Endothelial cell of umbilical vein (primary cell): ENCODE measurements around the gene KIAA1217. TPM values are rescaled to one million over a fixed set of nuclear protein-coding genes. Genes with fewer than 3 reads are reported as not detected.

Experiments
- BruUV-seq: library from RNA; stranded (reverse); fragments of 400-500 nt; replicated peaks from 2 replicates; lab custom pipeline; 2021; lab: Mats Ljungman, UMichigan
- CTCF ChIA-PET: fragments of 300-600, 350-600 bp; sonication (Branson Sonifier 250); formaldehyde crosslinking; loops from one replicate; lab custom pipeline; 2021; ENCODE audit warnings: antibody characterized with exemption, inconsistent platforms; lab: Charles Lee
- POLR2A ChIA-PET: fragments of 300-600, 350-600 bp; sonication (Branson Sonifier 250); formaldehyde crosslinking; loops from one replicate; lab custom pipeline; 2021; ENCODE audit warnings: antibody characterized with exemption, inconsistent platforms; lab: Charles Lee
- DNase-seq: peaks from one replicate; pipeline ENCODE4 v3.0.0-alpha.2; 2011; ENCODE audit warnings: low read depth, low spot score
- FAIRE-seq: peaks from 2 replicates; lab custom pipeline; 2011; peaks lifted over from hg19 to GRCh38; lab: Jason Lieb, UNC
- H2AFZ ChIP-seq: 2 replicates; pipeline ENCODE4 v1.6.0; 2012; ENCODE audit warnings: low read depth, low read length, control low read depth, inconsistent platforms
- H3K27ac ChIP-seq: 2 replicates; pipeline ENCODE4 v1.5.1; 2011; ENCODE audit warnings: low read depth, mild to moderate bottlenecking, control low read depth, low read length, moderate library complexity; ENCODE audit not compliant: insufficient read depth
- H3K27me3 ChIP-seq, 2 experiments: 2 replicates each; pipeline versions ENCODE4 v1.6.0 to v1.6.1; 2011; ENCODE audit warnings: low read length in 2 of 2, mixed read lengths in 1 of 2; ENCODE audit not compliant: control insufficient read depth in 2 of 2, insufficient read depth in 2 of 2
- H3K36me3 ChIP-seq, 2 experiments: 2 replicates in 1 of 2; 3 replicates in 1 of 2; pipeline ENCODE4 v1.5.1; 2011; ENCODE audit warnings: low read length in 2 of 2, mild to moderate bottlenecking in 1 of 2, moderate library complexity in 1 of 2; ENCODE audit not compliant: control insufficient read depth in 2 of 2, insufficient read depth in 2 of 2; ENCODE audit errors: extremely low read depth in 1 of 2
- H3K4me1 ChIP-seq: 3 replicates; pipeline ENCODE4 v1.5.1; 2011; ENCODE audit warnings: mild to moderate bottlenecking, low read length; ENCODE audit not compliant: control insufficient read depth, insufficient read depth; ENCODE audit errors: extremely low read depth
- H3K4me2 ChIP-seq: 2 replicates; pipeline ENCODE4 v1.6.1; 2011; ENCODE audit warnings: low read length, control low read depth, mixed read lengths; ENCODE audit not compliant: insufficient read depth
- H3K4me3 ChIP-seq, 3 experiments: fragments of 200-600 bp in 1 of 3; sonication (generic), shearing (Covaris generic) in 1 of 3; replicated peaks in 1 of 3; 2 replicates each; pipeline ENCODE4 v1.5.1; 2011 to 2016; ENCODE audit warnings: control low read depth in 3 of 3, low read length in 3 of 3, mild to moderate bottlenecking in 2 of 3, inconsistent platforms in 1 of 3, low read depth in 1 of 3, moderate library complexity in 1 of 3; ENCODE audit not compliant: insufficient read depth in 1 of 3
- H3K79me2 ChIP-seq: 2 replicates; pipeline ENCODE4 v1.6.0; 2012; ENCODE audit warnings: low read length, inconsistent platforms; ENCODE audit not compliant: control insufficient read depth, insufficient read depth
- H3K9ac ChIP-seq: replicated peaks from 2 replicates; pipeline ENCODE3; 2011; ENCODE audit warnings: low read length, control low read depth; ENCODE audit not compliant: insufficient read depth; ENCODE audit errors: extremely low read depth
- H3K9me1 ChIP-seq: replicated peaks from 3 replicates; pipeline ENCODE4 v1.6.0; 2011; ENCODE audit warnings: mild to moderate bottlenecking, low read length; ENCODE audit not compliant: control insufficient read depth, insufficient read depth; ENCODE audit errors: extremely low read depth
- H3K9me3 ChIP-seq: replicated peaks from 2 replicates; pipeline ENCODE4 v1.5.1; 2012; ENCODE audit warnings: low read length, inconsistent platforms; ENCODE audit not compliant: control insufficient read depth, insufficient read depth
- H4K20me1 ChIP-seq: replicated peaks from 2 replicates; pipeline ENCODE3; 2011; ENCODE audit warnings: mild to moderate bottlenecking, low read length; ENCODE audit not compliant: control insufficient read depth, insufficient read depth; ENCODE audit errors: extremely low read depth
- CTCF ChIP-seq, 2 donors: IDR thresholded peaks; 1 replicate in 1 of 2; 2 replicates in 1 of 2; pipeline ENCODE4 v1.5.1; 2011; ENCODE audit warnings: low read length in 2 of 2, mild to moderate bottlenecking in 2 of 2, moderate library complexity in 2 of 2, control low read depth in 1 of 2, inconsistent platforms in 1 of 2, low read depth in 1 of 2; ENCODE audit not compliant: insufficient read depth in 1 of 2; ENCODE audit errors: extremely low read depth in 1 of 2
- EZH2 ChIP-seq: IDR thresholded peaks from 2 replicates; pipeline ENCODE4 v1.6.1; 2012; ENCODE audit warnings: borderline replicate concordance, low read depth, mild to moderate bottlenecking, moderate library complexity, low read length, inconsistent platforms; ENCODE audit not compliant: severe bottlenecking
- FOS ChIP-seq: IDR thresholded peaks from 2 replicates; pipeline ENCODE4 v1.6.1; 2011; ENCODE audit warnings: mild to moderate bottlenecking, low read length, moderate library complexity, borderline replicate concordance; ENCODE audit not compliant: insufficient read depth
- GATA2 ChIP-seq: IDR thresholded peaks from 2 replicates; pipeline ENCODE4 v1.7.0; 2011; ENCODE audit warnings: low read depth, mild to moderate bottlenecking, moderate library complexity, mixed read lengths, low read length; ENCODE audit not compliant: insufficient read length, insufficient read depth
- JUN ChIP-seq: IDR thresholded peaks from 2 replicates; pipeline ENCODE4 v1.6.1; 2011; ENCODE audit warnings: borderline replicate concordance, low read depth; ENCODE audit not compliant: insufficient read length, insufficient read depth
- MYC ChIP-seq: IDR thresholded peaks from one replicate; pipeline ENCODE4 v1.6.1; 2011; ENCODE audit warnings: mild to moderate bottlenecking, low read depth, low read length
- POLR2A ChIP-seq: IDR thresholded peaks from 2 replicates; pipeline ENCODE4 v1.6.1; 2012; ENCODE audit warnings: low read depth, mild to moderate bottlenecking, control low read depth, low read length
- POLR2AphosphoS5 ChIP-seq: IDR thresholded peaks from 2 replicates; pipeline ENCODE4 v1.6.1; 2012; ENCODE audit warnings: low read depth, mild to moderate bottlenecking, control low read depth, low read length, moderate library complexity; ENCODE audit not compliant: insufficient read depth
- dilution Hi-C: fragments of 300-500 bp; cut with MboI; formaldehyde crosslinking; loops from one replicate; pipeline ENCODE4 v1.15.0; 2019; ENCODE audit warnings: low sequenced_read_pairs; ENCODE audit not compliant: extremely low pct_ligation_motif_present
- intact Hi-C: fragments of 100-400 bp; cut with micrococcal nuclease; formaldehyde crosslinking; loops from one replicate; pipeline ENCODE4 v1.10.0; 2022
- polyA plus RNA-seq, 4 experiments: library from polyadenylated mRNA; depleted of rRNA in 3 of 4; stranded (reverse) in 3 of 4; unstranded in 1 of 4; fragments of >200 nt; gene quantifications; 2 replicates each; pipeline versions ENCODE4 v1.2.1 to v1.2.3, GENCODE V29; 2011 to 2012; ENCODE audit warnings: missing spikeins in 1 of 4
- total RNA-seq: library from RNA; stranded (reverse); gene quantifications from 2 replicates; pipeline ENCODE4 v1.2.3, GENCODE V29; 2021
- TF ChIP-seq, protein P1 (sequence below): IDR thresholded peaks from 2 replicates; pipeline ENCODE4 v1.6.1; 2011; ENCODE audit not compliant: insufficient read depth, insufficient read length

Gene KIAA1217
- total and polyA plus RNA-seq, 2 donors (not counting 3 experiments of a cell fraction or from before 2014, with no cell fraction given): 0.83 to 10.3 TPM

- no peaks in the 10 kb centered on the region for H3K36me3 ChIP-seq
Observed at GRCh38 chr10:24390146-24390700, 181.3 kb downstream of the KIAA1217 start.

GRCh38 chr10:24390746-24391145 lies 181.8 kb downstream of the KIAA1217 start:
- BruUV-seq: no TSS peak
- no peak overlapping the region for H3K9ac ChIP-seq
- no peaks in the 10 kb centered on the region for H3K79me2 ChIP-seq
- no peak overlapping the region for H3K4me2 ChIP-seq
- no peak overlapping the region for H3K4me3 ChIP-seq
- no peak for DNase-seq
- no peak for TF ChIP-seq EZH2
- TF ChIP-seq FOS: no peak
- TF ChIP-seq, protein P1, sequence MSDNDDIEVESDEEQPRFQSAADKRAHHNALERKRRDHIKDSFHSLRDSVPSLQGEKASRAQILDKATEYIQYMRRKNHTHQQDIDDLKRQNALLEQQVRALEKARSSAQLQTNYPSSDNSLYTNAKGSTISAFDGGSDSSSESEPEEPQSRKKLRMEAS: no peak
- TF ChIP-seq JUN: no peak
- TF ChIP-seq POLR2AphosphoS5: no peak
- TF ChIP-seq CTCF (IDR thresholded peaks at IDR 0.05; ENCODE audit: extremely low read depth in 1 of 2, insufficient read depth in 1 of 2, low read depth in 1 of 2, low read length in 2 of 2): no peak
- TF ChIP-seq POLR2A: no peak
- TF ChIP-seq MYC: no peak
- TF ChIP-seq GATA2: no peak
- no peaks in the 10 kb centered on the region for H3K9me3 ChIP-seq
- dilution Hi-C loops (no loop called here), intact Hi-C loops (no loop called here)
- CTCF ChIA-PET: interaction anchor here (2.5 kb wide), 1 partner anchor 8 kb away, joined by 5 read pairs; no protein-coding TSS in a partner anchor
- no peak overlapping the region for H2AFZ ChIP-seq
- H3K4me1 ChIP-seq: no peaks in the 10 kb centered on the region
- no peak for FAIRE-seq
- no peak overlapping the region for H3K27ac ChIP-seq
- no peaks in the 10 kb centered on the region for H3K36me3 ChIP-seq
- no peaks in the 10 kb centered on the region for H4K20me1 ChIP-seq
- H3K27me3 ChIP-seq: no peaks in the 10 kb centered on the region
- H3K9me1 ChIP-seq: no peaks in the 10 kb centered on the region
- POLR2A ChIA-PET: no interaction called here

More at GRCh38 chr10:24390146-24390700, 181.3 kb downstream of the KIAA1217 start:
- TF ChIP-seq MYC (no peak), POLR2A (no peak), POLR2AphosphoS5 (no peak)
- Histone ChIP-seq H3K9me3 (no peaks in the 10 kb centered on the region), H4K20me1 (no peaks in the 10 kb centered on the region), H3K27ac (no peak overlapping the region), H3K9ac (no peak overlapping the region), H2AFZ (no peak overlapping the region), H3K27me3 (no peaks in the 10 kb centered on the region), H3K4me3 (no peak overlapping the region), H3K79me2 (no peaks in the 10 kb centered on the region), H3K4me1 (no peaks in the 10 kb centered on the region), H3K4me2 (no peak overlapping the region), H3K9me1 (no peaks in the 10 kb centered on the region)
- ChIA-PET CTCF (no interaction called here), POLR2A (no interaction called here)
- FAIRE-seq: no peak
- no TSS peak for BruUV-seq
- no peak for DNase-seq
- dilution Hi-C loops: no loop called here
- intact Hi-C loops: no loop called here
